GM19372 (cell line): Measurements from ENCODE around the gene ZNF358.

ENCODE experiments used
- ATAC-seq: cut with Tn5 transposase; IDR thresholded peaks from one replicate; pipeline ENCODE4 v1.9.1; 2021; ENCODE audit warnings: mild to moderate bottlenecking, low read depth, moderate library complexity; ENCODE audit not compliant: unreplicated experiment

Gene ZNF358

DNA sequence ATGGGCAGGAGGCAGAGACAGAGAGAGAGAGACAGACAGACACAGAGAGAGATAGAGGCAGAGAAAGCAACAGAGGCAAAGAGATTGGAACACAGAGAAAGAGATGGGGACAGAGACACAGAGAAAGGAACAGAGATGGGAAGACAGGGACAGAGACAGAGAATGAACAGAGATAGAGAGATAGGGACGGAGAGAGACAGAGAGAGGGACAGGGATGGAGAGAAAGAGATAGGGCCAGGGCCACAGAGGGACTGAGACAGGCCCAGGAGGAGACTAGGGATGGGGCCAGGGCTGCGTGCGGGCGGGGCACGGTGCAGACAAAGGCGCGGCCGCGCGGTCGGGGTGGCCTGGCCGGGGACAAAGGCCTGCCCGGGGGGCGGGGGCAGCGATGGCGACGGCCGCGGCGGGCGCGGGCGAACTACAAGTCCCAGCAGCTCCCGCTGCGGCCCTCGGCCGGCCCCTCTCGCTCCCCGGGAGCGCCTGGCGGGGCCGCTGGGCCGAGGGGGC lies at the start of gene ZNF358:
ZNF358 (plus strand) TSS at position 459 of the 507 bp plus-strand sequence. CDS start 3,140 bp downstream, outside the sequence.
- no peak for ATAC-seq

DNA sequence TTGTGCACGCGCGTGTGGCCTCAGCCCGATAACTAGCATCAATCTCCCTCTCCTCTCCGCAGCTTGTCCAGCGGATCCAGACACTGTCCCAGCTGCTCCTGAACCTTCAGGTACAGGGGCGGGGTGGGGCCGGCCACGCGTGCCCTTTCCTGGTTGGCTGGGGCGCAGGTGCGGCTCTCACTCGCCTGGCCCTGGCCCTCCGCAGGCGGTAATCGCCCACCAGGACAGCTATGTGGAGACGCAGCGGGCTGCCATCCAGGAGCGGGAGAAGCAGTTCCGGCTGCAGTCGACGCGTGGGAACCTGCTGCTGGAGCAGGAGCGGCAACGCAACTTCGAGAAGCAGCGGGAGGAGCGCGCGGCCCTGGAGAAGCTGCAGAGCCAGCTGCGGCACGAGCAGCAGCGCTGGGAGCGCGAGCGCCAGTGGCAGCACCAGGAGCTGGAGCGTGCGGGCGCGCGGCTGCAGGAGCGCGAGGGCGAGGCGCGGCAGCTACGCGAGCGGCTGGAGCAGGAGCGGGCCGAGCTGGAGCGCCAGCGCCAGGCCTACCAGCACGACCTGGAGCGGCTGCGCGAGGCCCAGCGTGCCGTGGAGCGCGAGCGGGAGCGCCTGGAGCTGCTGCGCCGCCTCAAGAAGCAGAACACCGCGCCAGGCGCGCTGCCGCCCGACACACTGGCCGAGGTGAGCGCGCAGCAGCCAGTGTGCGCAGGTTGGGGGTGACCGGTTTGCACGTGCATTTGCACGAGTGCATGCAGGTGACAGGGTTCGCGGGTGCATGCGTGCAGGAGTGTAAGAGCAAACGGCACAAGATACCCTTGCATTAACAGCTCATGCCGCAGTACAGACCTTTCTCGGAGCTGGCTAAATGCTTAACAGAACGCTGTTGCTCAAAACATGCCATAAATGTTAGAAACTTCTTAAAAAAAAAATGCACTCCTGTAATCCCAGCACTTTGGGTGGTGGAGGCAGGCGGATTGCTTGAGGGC lies 48.6 kb upstream of the ZNF358 start:
- ATAC-seq = no peak

DNA sequence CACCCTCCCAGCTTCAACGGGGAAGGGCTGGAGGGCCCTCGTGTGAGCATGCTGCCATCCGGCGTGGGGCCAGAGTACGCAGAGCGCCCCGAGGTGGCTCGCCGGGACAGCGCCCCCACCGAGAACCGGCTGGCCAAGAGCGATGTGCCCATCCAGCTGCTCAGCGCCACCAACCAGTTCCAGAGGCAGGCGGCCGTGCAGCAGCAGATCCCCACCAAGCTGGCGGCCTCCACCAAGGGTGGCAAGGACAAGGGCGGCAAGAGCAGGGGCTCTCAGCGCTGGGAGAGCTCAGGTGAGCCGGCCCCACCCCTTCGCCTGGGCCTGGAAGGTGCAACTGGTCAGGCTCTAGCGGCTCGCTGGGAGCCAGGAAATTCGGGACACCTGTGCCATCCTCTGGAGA lies 47.1 kb upstream of the ZNF358 start:
- no peak for ATAC-seq

DNA sequence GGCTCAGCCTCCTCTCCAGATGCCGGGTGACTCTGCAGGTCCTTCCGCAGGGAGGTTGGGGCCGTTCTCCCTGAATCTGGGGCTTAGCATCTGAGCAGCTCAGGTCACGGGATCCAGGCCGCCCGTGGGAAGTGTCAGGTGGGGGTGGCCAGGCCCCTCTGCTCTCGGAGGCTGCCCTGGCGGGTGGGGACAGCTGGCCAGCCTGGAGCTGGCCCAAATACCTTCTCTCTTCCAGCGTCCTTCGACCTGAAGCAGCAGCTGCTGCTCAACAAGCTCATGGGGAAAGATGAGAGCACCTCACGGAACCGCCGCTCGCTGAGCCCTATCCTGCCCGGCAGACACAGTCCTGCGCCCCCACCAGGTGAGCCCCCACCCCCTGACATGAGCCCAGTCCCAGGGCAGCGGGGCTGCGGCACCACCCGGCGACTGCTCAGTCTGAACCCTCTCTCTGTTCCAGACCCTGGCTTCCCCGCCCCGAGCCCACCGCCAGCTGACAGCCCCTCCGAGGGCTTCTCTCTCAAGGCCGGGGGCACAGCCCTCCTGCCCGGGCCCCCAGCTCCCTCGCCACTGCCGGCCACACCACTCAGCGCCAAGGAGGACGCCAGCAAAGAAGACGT lies 46.1 kb upstream of the ZNF358 start:
- ATAC-seq = no peak

DNA sequence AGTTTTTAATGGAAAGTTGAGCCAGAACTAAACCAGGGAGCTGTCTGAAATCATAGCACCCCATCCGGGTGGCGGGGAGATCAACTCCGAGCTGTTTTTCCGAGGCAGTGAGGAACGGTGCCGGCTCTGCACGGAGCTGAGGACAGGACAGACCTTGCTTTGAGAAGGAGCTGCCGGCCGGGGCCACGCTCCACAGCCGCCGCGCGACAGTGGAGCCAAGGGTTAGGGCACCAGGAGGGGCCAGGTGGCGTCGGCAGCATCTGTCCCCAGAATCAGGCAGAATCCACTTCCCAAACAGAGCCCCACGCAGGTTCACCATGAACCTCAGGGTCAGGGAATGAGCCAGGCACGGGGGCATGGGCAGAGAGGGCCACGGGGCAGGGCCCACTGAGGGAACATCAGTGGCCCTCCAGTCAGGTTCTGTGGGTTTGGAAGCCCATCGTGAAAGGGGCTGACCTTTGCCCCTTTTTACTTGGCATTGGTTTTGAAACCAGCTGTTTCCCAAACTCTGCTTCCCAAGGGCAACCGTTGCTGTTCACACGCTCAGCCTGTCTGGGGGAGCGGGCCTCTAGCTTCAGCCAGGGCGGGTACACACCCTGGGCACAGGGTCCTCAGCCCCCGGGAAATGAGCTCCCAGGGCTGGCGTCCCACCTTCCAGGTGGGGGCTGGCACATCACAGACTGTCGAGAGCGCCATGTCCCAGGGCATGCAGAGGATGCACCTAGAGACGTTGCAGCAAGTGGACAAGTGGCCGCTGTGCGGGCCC lies 45.2 kb upstream of the ZNF358 start:
- no peak for ATAC-seq

DNA sequence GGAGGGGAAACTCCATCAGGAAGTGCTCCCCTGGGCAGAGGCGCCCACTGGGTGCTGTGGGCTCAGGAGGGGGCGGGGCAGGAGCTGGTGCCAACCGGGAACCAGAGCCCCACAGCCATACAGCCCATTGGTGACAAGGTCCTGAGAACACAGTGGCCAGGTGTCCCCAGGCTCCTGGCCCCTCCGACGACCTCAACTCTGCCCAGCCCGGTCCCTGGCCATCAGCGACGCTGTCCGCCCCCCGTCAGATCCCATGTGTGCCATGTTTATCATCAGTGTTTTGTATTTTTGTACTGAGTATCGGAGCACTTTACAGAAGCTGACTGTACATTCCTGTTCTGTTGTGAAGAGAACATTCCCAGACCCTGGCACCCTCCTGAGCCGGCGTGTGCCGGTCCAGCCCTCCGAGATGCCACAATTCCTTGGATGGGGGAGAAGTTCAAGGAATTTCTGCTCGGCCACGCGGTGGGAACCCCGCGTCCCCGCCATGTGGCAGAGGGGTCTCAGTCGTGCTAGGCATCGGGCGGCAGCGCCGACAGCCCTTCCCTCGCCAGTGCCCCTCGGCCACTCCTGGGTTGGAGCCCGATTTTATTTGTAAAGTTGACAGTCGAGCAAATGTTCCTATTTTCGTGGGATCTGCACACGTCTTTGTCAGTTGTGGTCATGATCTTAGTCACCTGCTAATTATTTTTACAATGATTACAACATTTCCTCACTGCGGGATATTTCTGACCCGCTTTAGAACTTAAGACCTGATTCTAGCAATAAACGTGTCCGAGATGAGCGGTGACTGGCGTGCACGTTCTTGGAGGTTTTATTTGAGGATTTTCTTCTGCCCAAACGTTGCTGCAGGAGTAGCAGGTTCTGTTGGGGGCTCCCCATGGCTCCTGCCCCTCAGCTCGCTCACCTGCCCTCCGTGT lies 43.9 kb upstream of the ZNF358 start:
- no peak for ATAC-seq

DNA sequence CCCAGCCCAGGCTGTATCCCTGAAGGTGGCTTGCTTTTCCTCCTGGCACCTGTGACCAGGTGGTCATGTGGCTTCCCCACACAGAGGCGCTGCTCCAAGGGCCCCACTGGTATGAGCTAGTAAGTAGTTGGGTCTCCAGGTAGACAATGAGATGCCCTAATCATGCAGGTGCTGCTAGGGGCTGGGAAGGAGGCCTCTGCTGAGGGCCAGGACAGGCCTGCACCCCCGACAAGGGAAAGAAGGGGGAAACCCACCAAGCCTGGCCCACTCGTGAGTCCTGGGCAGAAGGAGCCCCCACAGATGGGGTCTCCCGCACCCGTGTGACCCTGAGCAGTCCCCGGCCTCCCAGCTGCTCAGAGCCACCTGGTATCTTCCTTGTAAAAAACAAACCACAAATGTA lies 40.2 kb upstream of the ZNF358 start:
- ATAC-seq = no peak

DNA sequence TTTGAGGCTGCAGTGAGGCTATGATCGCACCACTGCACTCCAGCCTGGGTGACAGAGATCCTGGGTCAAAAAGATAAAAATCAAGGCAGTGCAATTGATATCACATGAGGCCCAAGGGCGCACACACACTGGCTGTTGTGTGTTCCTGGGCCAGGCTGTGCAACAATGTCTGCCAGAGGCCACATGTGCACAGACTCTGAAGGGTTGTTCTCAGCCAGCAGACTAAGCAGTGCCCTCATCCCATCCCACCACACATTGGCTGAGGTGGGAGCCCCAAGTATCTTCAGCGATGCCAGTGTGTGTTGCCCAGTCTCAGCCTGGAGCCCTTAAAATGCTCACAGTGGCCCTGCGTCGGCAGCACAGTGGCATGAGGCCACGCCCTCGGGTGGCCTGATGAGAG lies 39.7 kb upstream of the ZNF358 start:
- ATAC-seq = no peak

DNA sequence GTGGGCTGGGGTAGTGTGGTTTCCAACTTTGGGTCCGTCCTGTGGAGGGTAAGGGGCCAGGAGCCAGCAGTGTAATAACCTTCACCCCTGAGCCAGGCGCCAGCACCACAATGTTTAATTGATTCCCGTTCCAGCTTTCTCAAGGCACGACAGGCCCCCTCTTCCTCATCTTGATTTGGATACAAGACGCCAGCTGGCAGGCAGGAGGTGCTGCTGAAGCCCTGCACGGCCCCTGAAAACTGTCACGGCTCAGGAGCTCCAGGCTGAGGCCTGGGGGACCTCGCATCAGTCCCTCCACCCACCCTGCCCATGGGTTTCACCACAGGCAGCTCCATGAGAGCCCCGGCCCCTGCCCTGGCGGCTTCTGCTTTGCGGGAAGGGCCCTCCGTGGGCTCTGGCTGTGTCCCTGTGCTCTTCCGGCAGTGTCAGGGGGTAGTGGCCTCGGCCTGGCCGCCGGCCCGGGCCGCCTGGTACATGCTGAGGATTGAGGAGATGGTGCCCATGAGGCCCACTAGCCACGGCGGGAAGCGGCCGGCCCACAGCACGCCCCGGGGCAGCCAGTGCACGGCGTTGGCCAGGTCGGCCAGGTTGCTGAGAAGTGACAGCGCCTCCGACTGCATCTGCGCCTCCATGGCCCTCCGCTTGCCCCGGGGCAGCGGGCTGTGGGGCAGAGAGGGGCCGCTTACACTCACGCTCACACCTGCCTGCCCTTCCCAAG lies 39.0 kb upstream of the ZNF358 start:
- no peak for ATAC-seq

DNA sequence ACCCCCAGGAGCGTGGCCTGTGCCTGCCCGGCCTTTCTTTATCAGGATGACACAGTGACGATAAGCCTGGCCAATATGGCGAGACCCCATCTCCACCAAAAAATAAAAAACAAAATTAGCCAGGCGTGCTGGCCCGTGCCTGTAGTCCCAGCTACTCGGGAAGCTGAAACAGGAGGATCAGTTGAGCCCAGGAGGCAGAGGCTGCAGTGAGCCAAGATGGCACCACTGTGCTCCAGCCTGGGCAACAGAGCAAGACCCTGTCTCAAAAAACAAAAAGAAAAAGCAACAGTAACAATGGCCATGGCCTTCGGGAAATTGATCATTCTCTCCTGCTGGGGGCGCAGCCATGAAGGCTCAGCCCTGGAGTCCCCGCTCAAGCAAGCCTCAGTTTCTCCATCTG lies 38.1 kb upstream of the ZNF358 start:
- ATAC-seq = no peak

DNA sequence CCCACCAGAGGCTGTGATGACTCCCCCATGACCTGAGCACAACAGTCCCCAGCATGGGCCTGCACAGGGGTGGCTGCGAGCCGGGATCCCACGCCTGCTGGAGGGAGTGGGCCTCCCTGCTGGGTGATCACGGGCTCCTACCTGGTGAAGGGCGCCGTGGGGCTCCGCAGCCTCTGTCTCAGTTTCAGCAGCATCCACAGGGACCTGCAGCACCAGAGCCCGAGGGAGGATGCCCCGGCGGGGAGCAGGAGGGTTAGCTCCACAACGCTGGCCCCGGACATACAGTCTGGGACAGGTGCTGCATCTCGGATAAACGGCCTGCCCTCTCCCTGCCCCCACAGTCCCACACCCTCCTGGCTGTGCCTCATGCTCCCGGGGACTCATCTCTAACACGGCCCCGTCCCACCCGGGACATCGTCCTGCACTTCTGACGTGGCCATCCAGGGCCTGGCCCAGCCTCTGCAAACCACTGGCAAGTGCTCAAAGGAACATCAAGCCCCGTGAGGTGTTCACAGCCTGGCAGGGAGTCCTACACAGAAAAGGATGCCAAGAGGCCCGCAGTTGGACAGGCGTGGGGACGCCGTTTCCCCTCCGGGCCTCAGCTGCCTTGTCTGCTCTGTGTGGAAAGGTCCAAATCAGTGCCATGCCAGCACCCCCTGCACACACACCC lies 37.6 kb upstream of the ZNF358 start:
- ATAC-seq = no peak

DNA sequence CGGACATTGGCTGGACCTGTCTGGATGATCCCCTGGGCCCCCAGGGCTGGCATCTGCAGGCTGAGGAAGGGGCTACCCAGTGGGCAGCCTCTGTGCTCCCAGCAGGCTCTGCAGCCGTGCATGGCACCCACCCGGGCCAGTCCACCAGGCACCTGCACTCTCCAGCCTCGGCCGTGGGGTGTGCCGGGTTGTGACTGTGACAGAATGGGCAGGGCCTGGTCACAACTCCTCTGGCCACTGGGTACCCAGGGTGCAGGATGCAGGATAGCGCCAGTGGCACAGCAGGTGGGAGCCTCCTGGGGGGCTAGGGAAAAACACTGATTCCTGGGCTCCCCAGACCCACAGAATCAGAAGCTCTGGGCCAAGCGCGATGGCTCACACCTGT lies 37.1 kb upstream of the ZNF358 start:
- no peak for ATAC-seq

DNA sequence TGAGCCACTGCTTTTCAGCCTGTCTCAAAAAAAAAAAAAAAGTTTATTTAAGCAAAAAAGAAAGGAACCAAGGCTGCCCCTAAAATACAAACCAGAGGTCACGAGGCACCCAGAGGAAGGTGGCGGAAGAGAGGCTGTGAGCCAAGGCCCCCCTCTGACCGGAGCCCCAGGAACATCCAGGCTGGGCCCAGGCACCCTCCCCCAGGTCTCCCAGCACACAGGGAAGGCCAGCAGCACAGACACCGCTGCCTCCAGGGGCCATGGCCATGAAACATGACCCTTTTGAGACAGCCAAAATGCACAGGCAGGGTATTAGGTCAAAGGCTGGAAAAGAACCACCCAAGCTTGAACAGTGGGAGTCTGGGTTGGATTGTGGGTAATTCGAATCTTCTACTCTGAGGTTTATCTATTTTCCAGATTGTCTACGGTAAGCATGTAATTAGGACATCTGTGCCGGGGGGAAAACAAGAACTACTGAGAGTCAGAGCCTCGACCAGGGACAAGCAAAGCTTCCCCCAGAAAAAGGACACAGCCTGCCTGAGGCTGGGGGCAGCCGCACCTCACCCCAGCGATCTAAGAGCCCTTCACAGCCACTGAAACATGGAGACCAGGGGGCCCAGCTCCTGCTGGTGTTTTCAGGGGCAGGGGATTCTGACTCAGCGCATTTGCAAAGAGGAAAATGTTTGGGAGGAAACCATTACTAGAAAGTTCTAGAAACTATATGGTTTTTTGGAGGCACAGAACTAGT lies 35.5 kb upstream of the ZNF358 start:
- no peak for ATAC-seq

DNA sequence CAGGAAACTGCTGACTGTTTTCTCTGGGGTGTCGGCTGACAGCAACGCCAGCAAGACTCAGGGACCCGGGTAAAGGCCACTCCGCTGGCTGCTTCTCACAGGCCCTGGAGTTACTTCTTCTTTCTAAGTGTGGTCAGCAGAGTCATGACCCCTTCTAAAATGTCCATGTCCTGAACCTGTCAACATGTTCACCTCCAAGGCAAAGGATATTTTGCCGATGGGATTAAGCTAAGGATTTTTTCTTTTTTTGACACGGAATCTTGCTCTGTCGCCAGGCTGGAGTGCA lies 35.0 kb upstream of the ZNF358 start:
- no peak for ATAC-seq

DNA sequence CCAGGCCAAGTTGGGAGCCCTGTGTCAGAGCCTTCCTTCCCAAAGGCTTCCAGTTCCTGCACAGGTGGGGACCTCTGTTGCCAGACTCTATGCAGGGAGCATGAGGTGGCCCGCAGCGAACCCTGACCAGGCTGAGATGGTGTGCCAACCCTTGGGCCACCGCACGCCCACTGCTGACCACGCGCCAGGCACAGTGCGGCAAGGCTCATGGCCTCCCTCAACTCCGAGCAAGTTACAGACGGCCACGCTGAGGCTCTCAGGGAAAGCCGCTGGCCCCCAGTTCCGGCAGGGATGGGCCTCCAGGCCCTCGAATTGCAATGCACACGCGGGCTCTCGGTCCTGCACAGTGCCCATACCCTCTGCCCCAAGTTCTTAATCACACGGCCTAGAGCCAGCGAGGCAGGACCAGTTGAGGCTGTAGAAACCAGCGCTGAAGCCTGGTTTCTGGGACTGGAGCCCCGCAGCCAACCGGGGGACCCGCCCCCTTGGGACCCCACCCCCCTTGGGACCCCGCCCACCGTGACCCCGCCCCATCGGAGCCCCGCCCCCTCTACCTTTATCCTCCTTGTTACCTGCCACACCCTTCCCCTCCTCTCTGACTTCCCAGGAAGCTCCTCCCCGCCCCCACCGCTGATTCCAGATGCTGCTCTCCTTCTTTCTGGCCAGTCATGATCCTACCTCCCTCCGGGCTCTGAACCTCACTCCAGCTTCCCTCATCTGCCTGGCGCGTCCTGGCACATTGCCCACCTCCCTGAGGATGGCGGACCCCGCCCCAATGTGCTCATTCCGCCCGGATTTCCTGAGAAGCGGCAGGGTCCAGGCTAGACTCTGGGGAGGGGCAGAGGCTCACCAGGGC lies 33.1 kb upstream of the ZNF358 start:
- no peak for ATAC-seq

DNA sequence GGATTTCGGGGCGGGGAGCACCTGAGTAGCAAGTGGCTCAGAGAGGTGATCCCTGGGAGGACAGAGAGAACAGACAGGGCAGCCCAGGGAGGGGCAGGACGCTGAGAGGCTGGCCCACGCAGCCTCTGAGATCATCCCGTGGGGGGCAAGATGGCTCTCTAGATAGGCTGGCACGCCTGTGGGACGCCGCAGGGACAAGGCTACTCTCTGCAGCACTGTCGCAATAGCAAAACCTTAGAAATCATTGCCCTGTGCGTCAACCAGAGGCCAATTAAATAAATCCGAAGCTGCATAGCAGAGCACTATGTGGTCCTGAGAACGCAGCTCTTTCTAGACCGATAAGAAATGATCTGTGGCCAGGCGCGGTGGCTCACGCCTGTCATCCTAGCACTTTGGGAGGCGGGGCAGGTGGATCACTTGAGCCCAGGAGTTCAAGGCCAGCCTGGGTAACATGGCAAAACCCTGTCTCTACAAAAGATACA lies 32.1 kb upstream of the ZNF358 start:
- no peak for ATAC-seq

DNA sequence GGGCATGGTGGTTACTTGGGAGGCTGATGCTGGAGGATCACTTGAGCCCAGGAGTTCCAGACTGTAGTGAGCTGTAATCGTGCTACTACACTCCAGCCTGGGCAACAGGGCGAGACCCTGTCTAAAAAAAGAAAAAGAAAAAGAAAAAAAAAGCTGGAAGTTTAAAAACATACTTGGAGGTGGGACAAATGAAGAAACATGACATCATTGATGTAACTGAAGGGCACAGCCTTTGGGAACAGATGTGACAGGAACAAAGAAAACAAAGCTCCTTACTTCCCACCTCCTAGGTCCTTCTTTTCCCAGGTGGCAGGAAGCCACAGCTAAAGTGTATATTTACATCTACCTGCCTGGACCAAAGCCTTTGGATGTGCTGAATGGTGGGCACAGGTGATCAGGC lies 29.0 kb upstream of the ZNF358 start:
- no peak for ATAC-seq
